A549 (cell line): ENCODE measurements around the gene NLRP14. TPM values are rescaled to one million over a fixed set of nuclear protein-coding genes. Genes with fewer than 3 reads are reported as not detected.
A peak's percentile ranks its signal among the peaks of the same experiment; 100 is the strongest.

Source experiments
- ATAC-seq, 2 experiments: fragments of 200-7000 bp in 1 of 2; fragments of >200 bp in 1 of 2; cut with Nextera tagmentation in 1 of 2; cut with Tn5 transposase in 1 of 2; 3 replicates each; pipeline versions ENCODE4 v1.8.0 to v1.9.1; 2018 to 2020; ENCODE audit warnings: mild to moderate bottlenecking in 1 of 2, moderate library complexity in 1 of 2
- CTCF ChIA-PET: fragments of 300-600 bp; sonication (Branson Sonifier 250); formaldehyde crosslinking; extraction: SDS; loops from one replicate; lab custom pipeline; 2021; ENCODE audit warnings: antibody characterized with exemption, inconsistent platforms; lab: Yijun Ruan, JAX
- POLR2A ChIA-PET: fragments of 350-600 bp; formaldehyde crosslinking; extraction: SDS; loops from one replicate; lab custom pipeline; 2021; ENCODE audit warnings: antibody characterized with exemption, inconsistent platforms; lab: Yijun Ruan, JAX
- DNase-seq, 2 experiments: peaks; one replicate each; pipeline versions ENCODE4 v3.0.0 to v3.0.0-alpha.2; 2011 to 2016; ENCODE audit warnings: low read depth in 1 of 2, low spot score in 1 of 2
- FAIRE-seq: peaks from 2 replicates; lab custom pipeline; 2011; peaks lifted over from hg19 to GRCh38; lab: Jason Lieb, UNC
- H3K27ac ChIP-seq, 2 experiments: fragments of >200 bp; sonication (Bioruptor Twin); formaldehyde crosslinking; 3 replicates each; pipeline ENCODE4 v1.5.1; 2016 to 2017
- H3K4me1 ChIP-seq: fragments of >200 bp; sonication (Bioruptor Twin); formaldehyde crosslinking; 3 replicates; pipeline ENCODE4 v1.6.1; 2016
- H3K4me2 ChIP-seq: fragments of >200 bp; sonication (Bioruptor Twin); formaldehyde crosslinking; 3 replicates; pipeline ENCODE4 v1.6.1; 2016
- H3K4me3 ChIP-seq: fragments of >200 bp; sonication (Bioruptor Twin); formaldehyde crosslinking; 3 replicates; pipeline ENCODE4 v1.5.1; 2016
- H3K9me3 ChIP-seq: fragments of >200 bp; sonication (Bioruptor Twin); formaldehyde crosslinking; 3 replicates; pipeline ENCODE4 v1.6.1; 2016
- CBX2 ChIP-seq: fragments of 200-600 bp; sonication (generic); IDR thresholded peaks from 2 replicates; pipeline ENCODE4 v1.6.1; 2016; ENCODE audit warnings: low read depth, mild to moderate bottlenecking, borderline replicate concordance
- CEBPB ChIP-seq, 2 experiments: fragments of >200 bp in 1 of 2; sonication (Bioruptor Twin) in 1 of 2; formaldehyde crosslinking in 1 of 2; IDR thresholded peaks; 2 replicates each; pipeline ENCODE4 v1.6.1; 2012 to 2016
- CHD4 ChIP-seq: fragments of 200-600 bp; sonication (generic); IDR thresholded peaks from 2 replicates; pipeline ENCODE4 v1.6.1; 2016; ENCODE audit warnings: antibody characterized with exemption, mild to moderate bottlenecking, borderline replicate concordance
- EHF ChIP-seq: fragments of 250-450 bp; sonication (Bioruptor Pico); IDR thresholded peaks from 2 replicates; pipeline ENCODE4 v1.5.0; 2020; ENCODE audit warnings: mild to moderate bottlenecking
- FOSL2 ChIP-seq, 2 experiments: fragments of 450-650 bp in 1 of 2; fragments of >200 bp in 1 of 2; sonication (Bioruptor Twin) in 1 of 2; formaldehyde crosslinking; IDR thresholded peaks; 2 replicates each; pipeline versions ENCODE4 v1.5.0 to v1.6.1; 2016 to 2020; ENCODE audit warnings: mild to moderate bottlenecking in 1 of 2, moderate library complexity in 1 of 2
- HDAC2 ChIP-seq: fragments of 200-600 bp; sonication (generic); IDR thresholded peaks from 2 replicates; pipeline ENCODE4 v1.6.1; 2016
- HOXA7 ChIP-seq: fragments of 250-450 bp; sonication (Bioruptor Pico); IDR thresholded peaks from 2 replicates; pipeline ENCODE4 v1.5.0; 2020; ENCODE audit warnings: mild to moderate bottlenecking, moderate library complexity
- HOXB13 ChIP-seq: fragments of 250-450 bp; sonication (Bioruptor Pico); IDR thresholded peaks from 2 replicates; pipeline ENCODE4 v1.5.0; 2020; ENCODE audit warnings: low read depth, mild to moderate bottlenecking, moderate library complexity
- KDM1A ChIP-seq: fragments of 200-600 bp; sonication (generic); IDR thresholded peaks from 2 replicates; pipeline ENCODE4 v1.6.1; 2016; ENCODE audit warnings: low read depth, mild to moderate bottlenecking
- MAFK ChIP-seq: fragments of 450-650 bp; IDR thresholded peaks from 2 replicates; pipeline ENCODE4 v1.6.1; 2014; ENCODE audit not compliant: partially characterized antibody
- MYC ChIP-seq: IDR thresholded peaks from 2 replicates; pipeline ENCODE4 v1.6.1; 2012; ENCODE audit warnings: mild to moderate bottlenecking, inconsistent platforms, low read length, improper control_type of control experiment, borderline replicate concordance
- PHF8 ChIP-seq: fragments of 200-600 bp; sonication (generic); IDR thresholded peaks from 2 replicates; pipeline ENCODE4 v1.6.1; 2016; ENCODE audit warnings: low read depth, mild to moderate bottlenecking, antibody characterized with exemption, moderate library complexity, borderline replicate concordance
- POLR2AphosphoS2 ChIP-seq: conservative IDR thresholded peaks from 2 replicates; pipeline ENCODE4 v1.6.1; 2012; ENCODE audit warnings: low read length, improper control_type of control experiment, inconsistent platforms
- RARB ChIP-seq: fragments of 250-450 bp; sonication (Bioruptor Pico); IDR thresholded peaks from 2 replicates; pipeline ENCODE4 v1.8.0; 2021; ENCODE audit warnings: mild to moderate bottlenecking, moderate library complexity
- RFX5 ChIP-seq: fragments of 450-650 bp; IDR thresholded peaks from 2 replicates; pipeline ENCODE4 v1.7.1; 2014; ENCODE audit warnings: antibody characterized with exemption, mild to moderate bottlenecking, moderate library complexity
- TFCP2L1 ChIP-seq: fragments of 250-450 bp; sonication (Bioruptor Pico); IDR thresholded peaks from 2 replicates; pipeline ENCODE4 v1.5.0; 2021; ENCODE audit warnings: mild to moderate bottlenecking
- TP53 ChIP-seq: fragments of 250-450 bp; sonication (Bioruptor Pico); IDR thresholded peaks from 2 replicates; pipeline ENCODE4 v1.5.0; 2021; ENCODE audit warnings: mild to moderate bottlenecking, moderate library complexity
- ZC3H11A ChIP-seq: fragments of 450-650 bp; IDR thresholded peaks from 2 replicates; pipeline ENCODE4 v1.6.1; 2014; ENCODE audit warnings: antibody characterized with exemption, mild to moderate bottlenecking
- WGBS: methylation state at CpG from one replicate; pipeline ENCODE4 v1.1.6; 2017; ENCODE audit errors: missing lambda C conversion rate; 5-methylcytosine and 5-hydroxymethylcytosine counted together
- polyA plus RNA-seq, 4 experiments: library from polyadenylated mRNA; depleted of rRNA in 3 of 4; stranded (reverse); fragments of >200 nt; fragmentation: RNase III in 1 of 4; extraction: RNeasy Plus Mini Kit Qiagen cat#74134 plus additional on column Dnase treatment in 1 of 4; gene quantifications; 2 replicates in 3 of 4; 3 replicates in 1 of 4; pipeline ENCODE4 v1.2.3, GENCODE V29; 2011 to 2017
- TF ChIP-seq, protein P1 (sequence below): fragments of >200 bp; sonication (Bioruptor Twin); formaldehyde crosslinking; IDR thresholded peaks from 2 replicates; pipeline ENCODE4 v1.6.1; 2016
- TF ChIP-seq, protein P2 (sequence below): fragments of >200 bp; sonication (Bioruptor Twin); formaldehyde crosslinking; IDR thresholded peaks from 3 replicates; pipeline ENCODE4 v1.5.1; 2016
- TF ChIP-seq, protein P3 (sequence below): fragments of 150-350 bp; IDR thresholded peaks from 2 replicates; pipeline ENCODE4 v1.6.1; 2014; ENCODE audit warnings: low read depth, mild to moderate bottlenecking, low read length
- TF ChIP-seq, protein P4 (sequence below): fragments of 250-450 bp; sonication (Bioruptor Pico); IDR thresholded peaks from 2 replicates; pipeline ENCODE4 v1.5.0; 2020; ENCODE audit warnings: low read depth, mild to moderate bottlenecking, moderate library complexity

The NLRP14 gene
- polyA plus RNA-seq, 2 of the 4 experiments (the other 2 are of a cell fraction) = 0.04 TPM; not detected in 1

DNA sequence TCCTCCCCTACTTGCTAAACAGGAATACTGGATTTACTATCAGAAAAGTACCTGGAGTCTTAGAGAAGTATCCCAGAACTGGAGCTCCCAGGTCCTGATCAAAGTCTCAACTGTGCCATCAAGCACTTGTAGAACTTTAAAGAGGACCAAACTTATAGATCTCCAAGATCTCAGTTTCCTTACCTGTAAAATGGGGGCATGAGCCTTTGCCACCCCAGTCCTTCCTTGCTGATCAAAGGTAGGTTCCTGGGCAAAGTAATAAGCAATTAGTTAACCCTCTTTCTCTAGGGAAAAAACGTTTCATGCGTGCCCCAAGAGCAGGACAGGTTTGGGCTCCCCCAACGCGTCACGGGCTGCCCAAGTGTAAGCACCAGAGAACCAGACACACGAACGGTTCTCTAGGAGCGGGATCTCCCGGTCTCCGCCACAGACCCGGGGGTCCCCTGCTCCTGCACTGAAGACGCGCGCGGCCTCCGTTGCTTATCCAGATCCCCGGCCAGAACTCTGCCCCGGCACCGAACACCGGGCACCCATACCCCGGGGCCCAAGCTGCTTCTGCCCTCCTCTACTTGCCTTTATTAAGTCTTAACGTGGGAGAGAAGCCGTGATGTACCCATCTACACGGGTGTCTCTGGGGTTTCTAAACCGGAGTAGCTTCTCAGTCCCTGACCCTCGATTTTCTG lies 638 bp upstream of the NLRP14 start:
- peak overlapping the region; percentile 79 for H3K4me2 ChIP-seq
- H3K4me1 ChIP-seq = no peaks in the 10 kb centered on the region
- ChIA-PET POLR2A (no interaction called here), CTCF (interaction anchor here (0.6 to 1.4 kb wide), 3 partner anchors 8 to 231 kb away, joined by 3 read pairs; no protein-coding TSS in a partner anchor)
- FAIRE-seq (no peak), ATAC-seq (peak; percentile 54 to 72), DNase-seq (no peak)
- H3K9me3 ChIP-seq = 0 out of 3 replicates have a peak, but pooled peaks cover 2% of the 10 kb centered on the region
- H3K27ac ChIP-seq = peak overlapping the region; percentile 64 to 84
- TF ChIP-seq FOSL2 (IDR thresholded peaks at IDR 0.05) (no peak), FOSL2 (CRISPR knock-in tag; IDR thresholded peaks at IDR 0.05) (no peak), PHF8 (0 out of 2 replicates have a peak, but pooled peaks have one; percentile 12), MAFK (no peak)
- 22% methylated on average over 16 of the region's 26 CpGs for whole genome bisulfite sequencing
- H3K4me3 ChIP-seq = peak overlapping the region; percentile 68

DNA sequence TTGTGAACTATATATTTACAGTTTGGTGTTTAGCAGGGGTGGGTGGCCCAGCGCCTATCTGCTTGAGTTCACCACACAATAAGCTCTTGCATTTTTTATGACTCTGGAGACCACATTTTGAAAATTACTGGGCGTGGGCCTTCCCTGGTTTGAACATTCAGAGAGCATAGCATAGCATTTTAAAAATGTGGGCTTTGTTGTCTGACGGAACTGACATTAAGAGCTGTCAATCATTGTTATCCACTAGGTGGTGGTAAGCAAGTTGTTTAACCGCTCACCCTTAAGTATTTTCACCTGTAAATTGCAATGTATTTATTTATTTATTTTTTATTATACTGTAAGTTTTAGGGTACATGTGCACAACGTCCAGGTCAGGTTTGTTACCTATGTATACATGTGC lies 1.0 kb downstream of the NLRP14 start:
- H3K4me3 ChIP-seq = no peak overlapping the region
- H3K4me1 ChIP-seq = no peaks in the 10 kb centered on the region
- FAIRE-seq = no peak
- no peak overlapping the region for H3K27ac ChIP-seq
- WGBS = 51% methylated on average over 5 of the region's 5 CpGs
- 0 out of 3 replicates have a peak, but pooled peaks cover 2% of the 10 kb centered on the region for H3K9me3 ChIP-seq
- DNase-seq = no peak
- H3K4me2 ChIP-seq = no peak overlapping the region
- TF ChIP-seq, protein P1, sequence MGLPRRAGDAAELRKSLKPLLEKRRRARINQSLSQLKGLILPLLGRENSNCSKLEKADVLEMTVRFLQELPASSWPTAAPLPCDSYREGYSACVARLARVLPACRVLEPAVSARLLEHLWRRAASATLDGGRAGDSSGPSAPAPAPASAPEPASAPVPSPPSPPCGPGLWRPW = no peak
- no peak for TF ChIP-seq HDAC2
- TF ChIP-seq, protein P2, sequence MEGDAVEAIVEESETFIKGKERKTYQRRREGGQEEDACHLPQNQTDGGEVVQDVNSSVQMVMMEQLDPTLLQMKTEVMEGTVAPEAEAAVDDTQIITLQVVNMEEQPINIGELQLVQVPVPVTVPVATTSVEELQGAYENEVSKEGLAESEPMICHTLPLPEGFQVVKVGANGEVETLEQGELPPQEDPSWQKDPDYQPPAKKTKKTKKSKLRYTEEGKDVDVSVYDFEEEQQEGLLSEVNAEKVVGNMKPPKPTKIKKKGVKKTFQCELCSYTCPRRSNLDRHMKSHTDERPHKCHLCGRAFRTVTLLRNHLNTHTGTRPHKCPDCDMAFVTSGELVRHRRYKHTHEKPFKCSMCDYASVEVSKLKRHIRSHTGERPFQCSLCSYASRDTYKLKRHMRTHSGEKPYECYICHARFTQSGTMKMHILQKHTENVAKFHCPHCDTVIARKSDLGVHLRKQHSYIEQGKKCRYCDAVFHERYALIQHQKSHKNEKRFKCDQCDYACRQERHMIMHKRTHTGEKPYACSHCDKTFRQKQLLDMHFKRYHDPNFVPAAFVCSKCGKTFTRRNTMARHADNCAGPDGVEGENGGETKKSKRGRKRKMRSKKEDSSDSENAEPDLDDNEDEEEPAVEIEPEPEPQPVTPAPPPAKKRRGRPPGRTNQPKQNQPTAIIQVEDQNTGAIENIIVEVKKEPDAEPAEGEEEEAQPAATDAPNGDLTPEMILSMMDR = no peak
- TF ChIP-seq, all 56 proteins: peak for 0
- ChIA-PET CTCF (interaction anchor here (1.8 kb wide), 1 partner anchor 9 kb away, joined by 4 read pairs; no protein-coding TSS in a partner anchor), POLR2A (no interaction called here)
- no peak for ATAC-seq

DNA sequence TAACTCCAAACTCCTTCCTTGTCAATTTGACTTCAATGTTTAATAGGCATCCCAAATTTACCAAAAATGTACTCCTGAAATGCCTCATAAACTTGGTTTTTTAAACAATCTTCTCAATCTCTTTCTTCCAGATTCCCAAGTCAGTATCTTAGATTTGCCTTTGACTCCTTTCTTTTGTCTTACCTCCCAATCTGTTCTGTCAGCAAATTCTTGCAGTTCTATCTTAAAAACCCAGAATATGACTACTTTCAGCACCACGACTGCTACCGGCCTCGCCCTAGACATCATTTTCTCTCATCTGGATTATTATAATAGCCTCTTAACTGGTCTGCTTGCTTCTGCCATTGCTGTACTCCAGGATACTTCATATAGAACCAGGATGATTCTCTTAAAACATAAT lies 7.9 kb downstream of the NLRP14 start:
- H3K4me3 ChIP-seq = no peak overlapping the region
- no peaks in the 10 kb centered on the region for H3K4me1 ChIP-seq
- CTCF ChIA-PET = no interaction called here
- no peak overlapping the region for H3K27ac ChIP-seq
- H3K9me3 ChIP-seq = no peaks in the 10 kb centered on the region
- WGBS = 39% methylated on average over 3 of the region's 3 CpGs
- ATAC-seq (no peak), FAIRE-seq (no peak), DNase-seq (no peak)
- POLR2A ChIA-PET = no interaction called here
- TF ChIP-seq MAFK (peak; percentile 65), RFX5 (no peak), HOXA7 (CRISPR knock-in tag) (no peak), CEBPB (IDR thresholded peaks at IDR 0.05) (no peak), HDAC2 (no peak), CHD4 (no peak)
- TF ChIP-seq, all 56 proteins: peak for 1
- no peak overlapping the region for H3K4me2 ChIP-seq

DNA sequence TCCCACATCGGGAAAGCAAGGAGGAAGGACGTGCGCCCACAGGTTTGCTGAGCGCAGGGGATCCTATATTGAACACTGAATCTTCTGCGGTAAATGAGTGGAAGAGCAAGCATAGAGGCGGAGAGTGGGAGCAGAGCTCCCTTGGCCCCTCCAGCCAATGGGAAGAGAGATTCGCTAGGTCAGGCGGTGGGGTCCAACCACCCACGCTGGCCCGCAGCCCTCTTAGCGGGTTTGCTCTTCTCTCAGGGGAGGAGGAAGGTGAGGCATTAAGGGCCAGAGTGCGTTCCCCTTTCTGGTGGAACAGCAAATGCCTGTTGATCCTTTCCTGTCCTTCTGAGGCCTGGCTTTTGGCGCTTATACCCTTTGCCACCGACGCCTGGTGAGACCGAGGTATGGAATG lies 10.6 kb downstream of the NLRP14 start:
- Histone ChIP-seq H3K4me1 (no peaks in the 10 kb centered on the region), H3K4me3 (no peak overlapping the region), H3K9me3 (no peaks in the 10 kb centered on the region), H3K27ac (no peak overlapping the region), H3K4me2 (no peak overlapping the region)
- no peak for DNase-seq
- FAIRE-seq = no peak
- 54% methylated on average over 16 of the region's 16 CpGs for WGBS
- ATAC-seq = no peak
- CTCF ChIA-PET = no interaction called here
- POLR2A ChIA-PET = no interaction called here
- TF ChIP-seq CBX2 = no peak
- TF ChIP-seq TP53 (CRISPR knock-in tag) = no peak
- no peak for TF ChIP-seq TFCP2L1
- no peak for TF ChIP-seq RARB (CRISPR knock-in tag)
- TF ChIP-seq KDM1A = no peak
- no peak for TF ChIP-seq HOXB13 (CRISPR knock-in tag)
- no peak for TF ChIP-seq POLR2AphosphoS2
- TF ChIP-seq MYC = no peak
- no peak for TF ChIP-seq HOXA7 (CRISPR knock-in tag)
- TF ChIP-seq, protein P2 = no peak
- TF ChIP-seq, protein P3, sequence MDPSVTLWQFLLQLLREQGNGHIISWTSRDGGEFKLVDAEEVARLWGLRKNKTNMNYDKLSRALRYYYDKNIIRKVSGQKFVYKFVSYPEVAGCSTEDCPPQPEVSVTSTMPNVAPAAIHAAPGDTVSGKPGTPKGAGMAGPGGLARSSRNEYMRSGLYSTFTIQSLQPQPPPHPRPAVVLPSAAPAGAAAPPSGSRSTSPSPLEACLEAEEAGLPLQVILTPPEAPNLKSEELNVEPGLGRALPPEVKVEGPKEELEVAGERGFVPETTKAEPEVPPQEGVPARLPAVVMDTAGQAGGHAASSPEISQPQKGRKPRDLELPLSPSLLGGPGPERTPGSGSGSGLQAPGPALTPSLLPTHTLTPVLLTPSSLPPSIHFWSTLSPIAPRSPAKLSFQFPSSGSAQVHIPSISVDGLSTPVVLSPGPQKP = no peak
- TF ChIP-seq, protein P4, sequence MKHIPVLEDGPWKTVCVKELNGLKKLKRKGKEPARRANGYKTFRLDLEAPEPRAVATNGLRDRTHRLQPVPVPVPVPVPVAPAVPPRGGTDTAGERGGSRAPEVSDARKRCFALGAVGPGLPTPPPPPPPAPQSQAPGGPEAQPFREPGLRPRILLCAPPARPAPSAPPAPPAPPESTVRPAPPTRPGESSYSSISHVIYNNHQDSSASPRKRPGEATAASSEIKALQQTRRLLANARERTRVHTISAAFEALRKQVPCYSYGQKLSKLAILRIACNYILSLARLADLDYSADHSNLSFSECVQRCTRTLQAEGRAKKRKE (CRISPR knock-in tag) = no peak
- TF ChIP-seq CHD4 = no peak
- no peak for TF ChIP-seq EHF
- no peak for TF ChIP-seq HDAC2
- TF ChIP-seq ZC3H11A = no peak
